Heart left ventricle (tissue), 16 donors: ENCODE measurements around the gene C15orf40. TPM values are rescaled to one million over a fixed set of nuclear protein-coding genes. Genes with fewer than 3 reads are reported as not detected.

Experiments
- ATAC-seq, 4 donors: fragments of 200-7000 bp; cut with Tn5 transposase; one replicate each; pipeline ENCODE4 v1.9.1; 2020 to 2022; ENCODE audit warnings: moderate library complexity in 4 of 4, mild to moderate bottlenecking in 3 of 4, moderate number of reproducible peaks in 1 of 4
- DNase-seq, 5 donors: peaks; one replicate each; pipeline ENCODE4 v3.0.0-alpha.2; 2020
- H3K27ac ChIP-seq, 12 donors: fragments of 200-600 bp; sonication (generic) in 4 of 12; one replicate each; pipeline versions ENCODE4 v1.5.0 to v1.8.0; 2016 to 2022; ENCODE audit warnings: mild to moderate bottlenecking in 2 of 12
- H3K27me3 ChIP-seq, 9 donors: fragments of 200-600 bp; sonication (generic) in 2 of 9; one replicate each; pipeline versions ENCODE4 v1.5.1 to v1.8.0; 2016 to 2022; ENCODE audit warnings: mild to moderate bottlenecking in 3 of 9
- H3K36me3 ChIP-seq, 9 donors: fragments of 200-600 bp; sonication (generic) in 2 of 9; one replicate each; pipeline versions ENCODE4 v1.5.0 to v1.8.0; 2018 to 2022; ENCODE audit warnings: mild to moderate bottlenecking in 2 of 9
- H3K4me1 ChIP-seq, 12 donors: fragments of 200-600 bp; sonication (generic) in 4 of 12; one replicate each; pipeline versions ENCODE4 v1.5.0 to v1.8.0; 2016 to 2022; ENCODE audit warnings: mild to moderate bottlenecking in 3 of 12
- H3K4me3 ChIP-seq, 12 donors: fragments of 200-600 bp; sonication (generic) in 4 of 12; one replicate each; pipeline versions ENCODE4 v1.5.0 to v1.8.0; 2017 to 2022; ENCODE audit warnings: mild to moderate bottlenecking in 9 of 12, moderate library complexity in 4 of 12
- H3K9me3 ChIP-seq, 12 donors: fragments of 200-600 bp; sonication (generic) in 4 of 12; one replicate each; pipeline versions ENCODE4 v1.5.0 to v1.8.0; 2016 to 2022; ENCODE audit warnings: mild to moderate bottlenecking in 1 of 12
- CTCF ChIP-seq, 12 donors: fragments of 200-600 bp; sonication (generic) in 4 of 12; IDR thresholded peaks; one replicate each; pipeline versions ENCODE4 v1.5.0 to v1.8.0; 2018 to 2022; ENCODE audit warnings: antibody characterized with exemption in 12 of 12, mild to moderate bottlenecking in 5 of 12
- POLR2A ChIP-seq, 2 donors: fragments of 450-650 bp; IDR thresholded peaks; one replicate each; pipeline ENCODE4 v1.6.1; 2017; ENCODE audit warnings: antibody characterized with exemption in 2 of 2, mild to moderate bottlenecking in 2 of 2, moderate library complexity in 2 of 2
- WGBS, 4 donors: extraction: QIAGEN DNeasy Blood & Tissue Kit in 2 of 4; methylation state at CpG; one replicate each; pipeline versions ENCODE4 v1.1.5 to v1.1.7; 2013 to 2018; 5-methylcytosine and 5-hydroxymethylcytosine counted together
- intact Hi-C, 10 donors: fragments of 100-400 bp; cut with DNase I; formaldehyde crosslinking; loops; one replicate each; pipeline versions ENCODE4 v1.11.1 to v1.14.2; 2022
- polyA plus RNA-seq, 2 donors: library from polyadenylated mRNA; stranded (reverse); fragments of 200-250 nt; gene quantifications; one replicate each; pipeline ENCODE4 v1.2.3, GENCODE V29; 2013
- total RNA-seq, 9 donors: library from RNA; depleted of rRNA in 2 of 9; stranded (reverse); fragments of >200 nt in 2 of 9; fragmentation: NEBNext Ultra II Directional in 3 of 9; extraction: Animal tissue kit (Norgen Biotek cat#: 25700) in 3 of 9; gene quantifications; one replicate each; pipeline versions ENCODE4 v1.1.0 to v1.2.4, GENCODE V29; 2016 to 2023
- donor health status: ischemic (EF 13 %, LVEDD 7.1; RV severe dilation, severe dysfunction).
- donor health status: healthy with polysubstance abuse.
- donor health status: DM: no; HTN: yes; CAD: no.
- donor health status: DM: no; HTN: no; CAD: no.
- donor health status: ischemic (EF 25% LVEDD 6.9; RV normal size, moderate dysfunction).
- donor health status: ischemic (EF 25% LVEDD 5.7; RV mildly dilated, moderate dysfunction).
- donor health status: healthy.
- donor health status: DM: yes; HTN: yes; CAD: no.
- donor health status: ischemic (EF 35%, LVEDD 5.7; RV mildly dilated, moderate dysfunction).
- donor health status: nonischemic (EF 11% LVEDD 7.7; RV severe dilation, severe dysfunction).
- donor health status: DM: yes; HTN: yes; CAD: no.
- donor health status: PGD.
- donor health status: ischemic (EF 29% LVEDD 5.4; RV normal size, mild dysfunction).
- donor health status: nonischemic (EF 23%, LVEDD 6.1; RV moderate dilation, normal function).

C15orf40 gene
- total and polyA plus RNA-seq, 11 donors = 6.0 to 17.0 (median 9.4) TPM

- intact Hi-C loops = no loop called here
- H3K9me3 ChIP-seq = no peaks in the 10 kb centered on the region
- TF ChIP-seq CTCF (IDR thresholded peaks at IDR 0.05) (no peak), POLR2A (IDR thresholded peaks at IDR 0.05) (no peak)
- no peaks in the 10 kb centered on the region for H3K27me3 ChIP-seq
- peaks cover 0 to 15% (median 13%) of the 10 kb centered on the region in 12 donors for H3K4me1 ChIP-seq
- DNase-seq = no peak
- ATAC-seq = no peak
- H3K4me3 ChIP-seq = no peak overlapping the region
- peaks cover 0 to 75% (median 64%) of the 10 kb centered on the region in 9 donors for H3K36me3 ChIP-seq
- H3K27ac ChIP-seq = no peak overlapping the region
Observed at GRCh38 chr15:83053151-83053550, 41.7 kb upstream of the C15orf40 start.

DNA sequence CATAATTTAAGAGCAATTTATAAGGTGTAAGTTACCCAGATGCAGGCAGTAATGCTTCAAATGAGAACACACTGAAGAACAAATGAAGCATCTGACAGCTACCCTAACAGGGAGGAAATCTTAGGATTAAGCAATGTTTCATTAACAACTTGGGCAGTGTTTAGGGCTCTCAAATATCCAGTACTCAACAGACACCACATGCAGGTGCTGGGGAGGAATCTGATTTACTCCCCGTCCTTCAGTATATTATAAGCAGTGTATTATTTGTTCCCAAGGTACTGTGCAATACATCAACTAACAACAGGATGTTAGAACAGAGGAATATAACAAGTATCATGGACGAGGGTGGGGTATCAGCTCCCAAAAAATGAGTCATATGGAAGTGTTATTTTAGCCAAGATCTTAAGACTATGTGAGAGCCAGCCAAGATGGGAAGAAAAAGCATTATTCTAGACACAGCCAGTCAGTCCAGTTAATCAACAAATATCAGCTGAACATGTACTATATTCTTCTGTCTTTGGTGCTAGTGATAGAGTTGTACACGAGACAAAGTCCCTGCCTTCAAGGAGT is 35.2 kb upstream of the C15orf40 start:
- no peaks in the 10 kb centered on the region for H3K27me3 ChIP-seq
- no peak overlapping the region for H3K27ac ChIP-seq
- TF ChIP-seq POLR2A (IDR thresholded peaks at IDR 0.05) (no peak), CTCF (IDR thresholded peaks at IDR 0.05) (no peak)
- WGBS, 4 donors = 42 to 65% (median 53%) methylated on average over 3 of the region's 3 CpGs
- peaks cover 0 to 15% (median 3%) of the 10 kb centered on the region in 12 donors for H3K4me1 ChIP-seq
- no peak overlapping the region for H3K4me3 ChIP-seq
- peaks cover 0 to 91% (median 73%) of the 10 kb centered on the region in 9 donors for H3K36me3 ChIP-seq
- DNase-seq (no peak), ATAC-seq (peak in 2 of 4 donors; percentile 41 to 66)
- intact Hi-C loops = no loop called here
- H3K9me3 ChIP-seq = no peaks in the 10 kb centered on the region

GRCh38 chr15:83044156-83044555 is 32.7 kb upstream of the C15orf40 start:
- ATAC-seq (no peak), DNase-seq (no peak)
- H3K9me3 ChIP-seq = no peaks in the 10 kb centered on the region
- 96 to 98% (median 97%) methylated on average over 12 of the region's 12 CpGs for WGBS, 4 donors
- no peaks in the 10 kb centered on the region for H3K27me3 ChIP-seq
- TF ChIP-seq CTCF (IDR thresholded peaks at IDR 0.05) = no peak
- no peak for TF ChIP-seq POLR2A (IDR thresholded peaks at IDR 0.05)
- H3K36me3 ChIP-seq = peaks cover 4 to 96% (median 79%) of the 10 kb centered on the region in 9 donors
- no peak overlapping the region for H3K4me3 ChIP-seq
- intact Hi-C loops = no loop called here
- H3K4me1 ChIP-seq = peaks cover 0 to 15% (median 3%) of the 10 kb centered on the region in 12 donors
- no peak overlapping the region for H3K27ac ChIP-seq

- Histone ChIP-seq H3K27me3 (no peaks in the 10 kb centered on the region), H3K4me3 (no peak overlapping the region), H3K36me3 (peaks cover 4 to 63% (median 54%) of the 10 kb centered on the region in 9 donors), H3K27ac (no peak overlapping the region), H3K4me1 (peaks cover 0 to 4% (median 0%) of the 10 kb centered on the region in 12 donors), H3K9me3 (peaks cover 0 to 12% (median 0%) of the 10 kb centered on the region in 12 donors)
- ATAC-seq = no peak
- intact Hi-C loops = no loop called here
- no peak for TF ChIP-seq POLR2A (IDR thresholded peaks at IDR 0.05)
- no peak for TF ChIP-seq CTCF (IDR thresholded peaks at IDR 0.05)
- WGBS, 4 donors = 5 to 27% (median 13%) methylated on average over 1 of the region's 1 CpG
- DNase-seq = no peak
Observed at GRCh38 chr15:83039206-83039605, 27.8 kb upstream of the C15orf40 start.
